B cell (primary cell): ENCODE measurements around the gene SLC44A3. TPM values are rescaled to one million over a fixed set of nuclear protein-coding genes. Genes with fewer than 3 reads are reported as not detected.
A peak's percentile ranks its signal among the peaks of the same experiment; 100 is the strongest.

ENCODE experiments used
- ATAC-seq: fragments of 200-7000 bp; cut with Tn5 transposase; one replicate; pipeline ENCODE4 v1.10.0; 2021; ENCODE audit warnings: low read depth, mild to moderate bottlenecking, moderate number of reproducible peaks, moderate library complexity
- CTCF ChIA-PET: fragments of 350-600 bp; sonication (Branson Sonifier 250); formaldehyde crosslinking; loops from one replicate; lab custom pipeline; 2021; ENCODE audit warnings: antibody characterized with exemption, inconsistent platforms; lab: Charles Lee
- POLR2A ChIA-PET: fragments of 350-600 bp; sonication (Branson Sonifier 250); formaldehyde crosslinking; loops from one replicate; lab custom pipeline; 2021; ENCODE audit warnings: antibody characterized with exemption; lab: Charles Lee
- DNase-seq: peaks from one replicate; pipeline ENCODE4 v3.0.0; 2013
- H2AFZ ChIP-seq: 2 replicates; pipeline ENCODE4 v1.6.1; 2012; ENCODE audit warnings: mild to moderate bottlenecking, low read depth, low read length; ENCODE audit not compliant: insufficient read depth, poor library complexity, severe bottlenecking
- H3K27ac ChIP-seq, 2 donors: 1 replicate in 1 of 2; 2 replicates in 1 of 2; pipeline ENCODE4 v1.5.1; 2012 to 2013; ENCODE audit warnings: low read length in 2 of 2, mild to moderate bottlenecking in 2 of 2, moderate library complexity in 1 of 2
- H3K27me3 ChIP-seq, 4 experiments: fragments of 200-600 bp in 1 of 4; sonication (generic) in 1 of 4; replicated peaks in 1 of 4; 1 replicate in 2 of 4; 2 replicates in 2 of 4; pipeline versions ENCODE4 v1.6.1 to v1.7.0; 2013 to 2016; ENCODE audit warnings: low read length in 3 of 4, mild to moderate bottlenecking in 2 of 4, mixed read lengths in 1 of 4, moderate library complexity in 1 of 4; ENCODE audit not compliant: insufficient read depth in 4 of 4, control insufficient read depth in 3 of 4; ENCODE audit errors: control extremely low read depth in 1 of 4
- H3K36me3 ChIP-seq, 2 experiments: replicated peaks in 1 of 2; 1 replicate in 1 of 2; 2 replicates in 1 of 2; pipeline versions ENCODE4 v1.6.1 to v1.7.1; 2013; ENCODE audit warnings: low read length in 1 of 2; ENCODE audit not compliant: insufficient read depth in 2 of 2, control insufficient read depth in 1 of 2; ENCODE audit errors: control extremely low read depth in 1 of 2, extremely low read depth in 1 of 2
- H3K4me1 ChIP-seq, 2 donors: fragments of 200-600 bp in 1 of 2; sonication (generic) in 1 of 2; 1 replicate in 1 of 2; 2 replicates in 1 of 2; pipeline versions ENCODE4 v1.5.1 to v1.6.1; 2013 to 2017; ENCODE audit warnings: low read length in 2 of 2; ENCODE audit not compliant: control insufficient read depth in 2 of 2, insufficient read depth in 2 of 2
- H3K4me2 ChIP-seq: replicated peaks from 2 replicates; pipeline ENCODE3; 2012; ENCODE audit warnings: mild to moderate bottlenecking, low read depth, low read length; ENCODE audit not compliant: poor library complexity, severe bottlenecking
- H3K4me3 ChIP-seq, 5 experiments: fragments of 200-600 bp in 1 of 5; sonication (generic) in 1 of 5; 1 replicate in 3 of 5; 2 replicates in 2 of 5; pipeline versions ENCODE4 v1.5.1 to v1.7.0; 2011 to 2016; ENCODE audit warnings: low read length in 4 of 5, mild to moderate bottlenecking in 4 of 5, low read depth in 2 of 5, control low read depth in 1 of 5, moderate library complexity in 1 of 5; ENCODE audit not compliant: insufficient read depth in 1 of 5; ENCODE audit errors: control extremely low read depth in 1 of 5, extremely low read depth in 1 of 5
- H3K79me2 ChIP-seq: fragments of 200-600 bp; sonication (generic); one replicate; pipeline ENCODE4 v1.6.0; 2016; ENCODE audit warnings: low read length; ENCODE audit not compliant: control insufficient read depth, insufficient read depth
- H3K9ac ChIP-seq: fragments of 200-600 bp; sonication (generic); 2 replicates; pipeline ENCODE4 v1.6.1; 2017; ENCODE audit warnings: mild to moderate bottlenecking, low read length, moderate library complexity
- H3K9me3 ChIP-seq, 3 donors: one replicate each; pipeline versions ENCODE4 v1.6.1 to v1.7.1; 2013; ENCODE audit warnings: low read length in 2 of 3; ENCODE audit not compliant: control insufficient read depth in 2 of 3, insufficient read depth in 1 of 3; ENCODE audit errors: control extremely low read depth in 1 of 3
- H4K20me1 ChIP-seq: 2 replicates; pipeline ENCODE4 v1.6.0; 2012; ENCODE audit warnings: mild to moderate bottlenecking, low read length; ENCODE audit not compliant: insufficient read depth, control insufficient read depth, poor library complexity, severe bottlenecking
- H3K27ac Mint-ChIP-seq: one replicate; pipeline ENCODE4 v1.8.0; 2021; ENCODE audit warnings: mixed read lengths
- H3K27me3 Mint-ChIP-seq: one replicate; pipeline ENCODE4 v1.8.0; 2021; ENCODE audit warnings: mixed read lengths
- H3K4me1 Mint-ChIP-seq: one replicate; pipeline ENCODE4 v1.8.0; 2021; ENCODE audit warnings: mixed read lengths
- H3K4me3 Mint-ChIP-seq: one replicate; pipeline ENCODE4 v1.8.0; 2021; ENCODE audit warnings: mixed read lengths
- H3K9me3 Mint-ChIP-seq: one replicate; pipeline ENCODE4 v1.8.0; 2022; ENCODE audit warnings: mixed read lengths; ENCODE audit not compliant: insufficient read depth
- CTCF ChIP-seq: fragments of 200-600 bp; IDR thresholded peaks from one replicate; pipeline ENCODE4 v1.8.0; 2022; ENCODE audit warnings: antibody characterized with exemption, mild to moderate bottlenecking
- EZH2 ChIP-seq: IDR thresholded peaks from 2 replicates; pipeline ENCODE4 v1.6.1; 2012; ENCODE audit warnings: borderline replicate concordance, low read depth, mild to moderate bottlenecking, moderate library complexity, low read length; ENCODE audit not compliant: insufficient read depth, poor library complexity, severe bottlenecking
- WGBS: methylation state at CpG from one replicate; pipeline ENCODE4 v1.1.5; 2013; ENCODE audit warnings: missing lambda C conversion rate; ENCODE audit not compliant: insufficient coverage; 5-methylcytosine and 5-hydroxymethylcytosine counted together
- intact Hi-C: fragments of 100-400 bp; cut with micrococcal nuclease; formaldehyde crosslinking; loops from one replicate; pipeline ENCODE4 v1.10.0; 2022
- polyA plus RNA-seq: library from polyadenylated mRNA; depleted of rRNA; stranded (reverse); fragments of >200 nt; gene quantifications from 2 replicates; pipeline ENCODE4 v1.2.3, GENCODE V29; 2012
- total RNA-seq, 2 donors: library from RNA; stranded (reverse); fragments of 120-200 nt in 1 of 2; gene quantifications; 1 replicate in 1 of 2; 2 replicates in 1 of 2; pipeline versions ENCODE4 v1.2.3 to v1.2.4, GENCODE V29; 2013 to 2022

The SLC44A3 gene
- total and polyA plus RNA-seq, 2 donors (not counting 1 experiment from before 2014, with no cell fraction given): not detected

DNA sequence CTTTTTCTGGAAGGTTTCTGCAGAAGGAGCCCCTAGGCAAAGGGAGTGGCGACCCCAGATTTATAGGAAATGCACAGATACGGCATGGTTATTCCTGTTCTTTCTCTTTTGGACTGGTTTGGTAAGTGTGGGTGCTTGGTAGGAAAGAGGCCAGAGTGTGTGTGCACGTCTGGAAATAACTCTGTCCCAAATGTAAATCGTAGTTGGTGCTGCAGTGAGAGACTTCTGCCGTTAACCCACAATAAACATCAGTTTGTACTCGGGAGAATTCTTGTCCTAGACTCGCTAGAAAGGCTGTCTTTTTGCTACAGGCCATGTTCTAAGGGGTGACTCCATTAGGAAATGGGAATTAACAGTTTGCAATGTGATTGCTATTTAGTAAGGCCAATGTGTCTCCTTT is 779 bp downstream of the SLC44A3 start:
- Mint-ChIP-seq H3K4me1 (peaks cover 3% of the 10 kb centered on the region), H3K9me3 (no peaks in the 10 kb centered on the region), H3K27ac (no peak overlapping the region), H3K27me3 (peaks cover 63% of the 10 kb centered on the region), H3K4me3 (peak overlapping the region; percentile 69)
- Histone ChIP-seq H3K79me2 (no peaks in the 10 kb centered on the region), H2AFZ (peak overlapping the region; percentile 8), H3K4me3 (no peak overlapping the region), H3K4me1 (peaks cover 9 to 11% of the 10 kb centered on the region in 2 donors), H3K27ac (no peak overlapping the region), H3K4me2 (no peak overlapping the region), H3K9ac (no peak overlapping the region), H4K20me1 (no peaks in the 10 kb centered on the region), H3K27me3 (peaks cover 0 to 37% (median 26%) of the 10 kb centered on the region in 4 experiments), H3K9me3 (peaks cover 0 to 4% (median 0%) of the 10 kb centered on the region in 3 donors), H3K36me3 (no peaks in the 10 kb centered on the region)
- TF ChIP-seq EZH2 (no peak), CTCF (no peak)
- intact Hi-C loops: no loop called here
- POLR2A ChIA-PET: no interaction called here
- CTCF ChIA-PET: no interaction called here
- ATAC-seq (no peak), DNase-seq (no peak)
- WGBS: 64% methylated on average over 2 of the region's 7 CpGs

- peaks cover 0 to 37% (median 26%) of the 10 kb centered on the region in 4 experiments for H3K27me3 ChIP-seq
- ATAC-seq: no peak
- H2AFZ ChIP-seq: no peak overlapping the region
- no peaks in the 10 kb centered on the region for H3K36me3 ChIP-seq
- no peaks in the 10 kb centered on the region for H3K9me3 Mint-ChIP-seq
- peaks cover 0 to 4% (median 0%) of the 10 kb centered on the region in 3 donors for H3K9me3 ChIP-seq
- H3K4me1 Mint-ChIP-seq: peaks cover 3% of the 10 kb centered on the region
- no peak overlapping the region for H3K4me3 ChIP-seq
- H3K79me2 ChIP-seq: no peaks in the 10 kb centered on the region
- no peak overlapping the region for H3K9ac ChIP-seq
- no peak for TF ChIP-seq CTCF
- peaks cover 9 to 11% of the 10 kb centered on the region in 2 donors for H3K4me1 ChIP-seq
- no peaks in the 10 kb centered on the region for H4K20me1 ChIP-seq
- DNase-seq: no peak
- intact Hi-C loops: no loop called here
- H3K4me2 ChIP-seq: no peak overlapping the region
- 87% methylated on average over 3 of the region's 9 CpGs for WGBS
- H3K27me3 Mint-ChIP-seq: peaks cover 61% of the 10 kb centered on the region
- ChIA-PET POLR2A (no interaction called here), CTCF (interaction anchor here (0.6 to 1.6 kb wide), 3 partner anchors 16 to 318 kb away, joined by 3 to 7 read pairs (median 3); no protein-coding TSS in a partner anchor)
- no peak overlapping the region for H3K4me3 Mint-ChIP-seq
- H3K27ac ChIP-seq: no peak overlapping the region
- H3K27ac Mint-ChIP-seq: no peak overlapping the region
Observed at GRCh38 chr1:94821636-94822305, 1.6 kb downstream of the SLC44A3 start.
